ENCODE results near the gene AGO3. TPM values are rescaled to one million over a fixed set of nuclear protein-coding genes. Genes with fewer than 3 reads are reported as not detected.

AGO3 gene
- total and polyA plus RNA-seq, 2 donors (not counting 3 experiments of a cell fraction or from before 2014, with no cell fraction given) = 10.4 to 21.1 TPM

DNA sequence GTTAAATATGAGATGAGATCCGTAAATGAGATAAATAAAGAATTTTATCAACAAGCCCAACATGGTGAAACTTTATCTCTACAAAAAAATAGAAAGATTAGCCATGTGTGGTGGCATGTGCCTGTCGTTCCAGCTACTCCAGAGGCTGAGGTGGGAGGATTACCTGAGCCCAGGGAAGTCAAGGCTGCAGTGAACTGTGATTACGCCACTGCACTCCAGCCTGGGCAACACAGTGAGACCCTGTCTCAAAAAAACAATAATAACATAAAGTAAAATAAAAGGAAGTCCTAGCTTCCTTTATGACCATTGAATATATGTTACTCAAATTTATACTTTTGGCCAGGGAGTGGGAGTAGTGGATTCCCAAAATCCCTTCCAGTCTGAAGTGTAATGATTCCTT, 104.2 kb downstream of the AGO3 start:
- no peaks in the 10 kb centered on the region for H3K79me2 ChIP-seq (ENCODE audit: control insufficient read depth, insufficient read depth, low read length)
- no peaks in the 10 kb centered on the region for H3K9me3 ChIP-seq (replicated peaks; ENCODE audit: control insufficient read depth, insufficient read depth, low read length)
- intact Hi-C loops (cut with micrococcal nuclease) (no loop called here), dilution Hi-C loops (cut with MboI; ENCODE audit: extremely low pct_ligation_motif_present, low sequenced_read_pairs) (no loop called here)
- H3K4me1 ChIP-seq (ENCODE audit: control insufficient read depth, extremely low read depth, insufficient read depth, low read length) = no peaks in the 10 kb centered on the region
- H3K9me1 ChIP-seq (replicated peaks; ENCODE audit: control insufficient read depth, extremely low read depth, insufficient read depth, low read length) = no peaks in the 10 kb centered on the region
- H3K36me3 ChIP-seq (ENCODE audit: control insufficient read depth in 2 of 2, extremely low read depth in 1 of 2, insufficient read depth in 2 of 2, low read length in 2 of 2) = peaks cover 0 to 3% of the 10 kb centered on the region in 2 experiments
- H3K27me3 ChIP-seq (ENCODE audit: control insufficient read depth in 2 of 2, insufficient read depth in 2 of 2, low read length in 2 of 2) = no peaks in the 10 kb centered on the region
- H2AFZ ChIP-seq (ENCODE audit: low read depth, low read length) = no peak overlapping the region
- no peaks in the 10 kb centered on the region for H4K20me1 ChIP-seq (replicated peaks; ENCODE audit: control insufficient read depth, extremely low read depth, insufficient read depth, low read length)
- CTCF ChIA-PET = interaction anchor here (1.7 kb wide), 1 partner anchor 9 kb away, joined by 4 read pairs; no protein-coding TSS in a partner anchor
- DNase-seq (ENCODE audit: low read depth, low spot score) (no peak), FAIRE-seq (no peak)
- no peak overlapping the region for H3K4me3 ChIP-seq (replicated peaks in 1 of 3; ENCODE audit: insufficient read depth in 1 of 3, low read depth in 1 of 3, low read length in 3 of 3)
- no TSS peak for BruUV-seq (replicated peaks)
- TF ChIP-seq, protein P1, sequence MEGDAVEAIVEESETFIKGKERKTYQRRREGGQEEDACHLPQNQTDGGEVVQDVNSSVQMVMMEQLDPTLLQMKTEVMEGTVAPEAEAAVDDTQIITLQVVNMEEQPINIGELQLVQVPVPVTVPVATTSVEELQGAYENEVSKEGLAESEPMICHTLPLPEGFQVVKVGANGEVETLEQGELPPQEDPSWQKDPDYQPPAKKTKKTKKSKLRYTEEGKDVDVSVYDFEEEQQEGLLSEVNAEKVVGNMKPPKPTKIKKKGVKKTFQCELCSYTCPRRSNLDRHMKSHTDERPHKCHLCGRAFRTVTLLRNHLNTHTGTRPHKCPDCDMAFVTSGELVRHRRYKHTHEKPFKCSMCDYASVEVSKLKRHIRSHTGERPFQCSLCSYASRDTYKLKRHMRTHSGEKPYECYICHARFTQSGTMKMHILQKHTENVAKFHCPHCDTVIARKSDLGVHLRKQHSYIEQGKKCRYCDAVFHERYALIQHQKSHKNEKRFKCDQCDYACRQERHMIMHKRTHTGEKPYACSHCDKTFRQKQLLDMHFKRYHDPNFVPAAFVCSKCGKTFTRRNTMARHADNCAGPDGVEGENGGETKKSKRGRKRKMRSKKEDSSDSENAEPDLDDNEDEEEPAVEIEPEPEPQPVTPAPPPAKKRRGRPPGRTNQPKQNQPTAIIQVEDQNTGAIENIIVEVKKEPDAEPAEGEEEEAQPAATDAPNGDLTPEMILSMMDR (IDR thresholded peaks at IDR 0.05; ENCODE audit: extremely low read depth in 1 of 2, insufficient read depth in 1 of 2, low read depth in 1 of 2, low read length in 2 of 2) = no peak
- TF ChIP-seq, protein P2, sequence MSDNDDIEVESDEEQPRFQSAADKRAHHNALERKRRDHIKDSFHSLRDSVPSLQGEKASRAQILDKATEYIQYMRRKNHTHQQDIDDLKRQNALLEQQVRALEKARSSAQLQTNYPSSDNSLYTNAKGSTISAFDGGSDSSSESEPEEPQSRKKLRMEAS (IDR thresholded peaks at IDR 0.05; ENCODE audit: insufficient read depth, insufficient read length) = no peak
- no peak for TF ChIP-seq POLR2A (IDR thresholded peaks at IDR 0.05; ENCODE audit: low read depth, low read length)
- no peak for TF ChIP-seq FOS (IDR thresholded peaks at IDR 0.05; ENCODE audit: borderline replicate concordance, insufficient read depth, low read length)
- TF ChIP-seq GATA2 (IDR thresholded peaks at IDR 0.05; ENCODE audit: insufficient read depth, insufficient read length, low read depth, low read length) = no peak
- TF ChIP-seq EZH2 (IDR thresholded peaks at IDR 0.05; ENCODE audit: borderline replicate concordance, low read depth, low read length, severe bottlenecking) = no peak
- H3K9ac ChIP-seq (replicated peaks; ENCODE audit: extremely low read depth, insufficient read depth, low read length) = no peak overlapping the region
- H3K27ac ChIP-seq (ENCODE audit: insufficient read depth, low read depth, low read length) = no peak overlapping the region
- no peak overlapping the region for H3K4me2 ChIP-seq (ENCODE audit: insufficient read depth, low read length)
- POLR2A ChIA-PET = interaction anchor here (0.9 kb wide), 1 partner anchor 777 kb away, joined by 3 read pairs; no protein-coding TSS in a partner anchor

Measured in endothelial cell of umbilical vein (primary cell).